Stimulated activated CD4-positive, alpha-beta T cell treated with anti-CD3 and anti-CD28 coated beads, Interleukin-1b, Interleukin-23, amount 100 ng/mL, for 24 hours (primary cell): ENCODE data around the gene MBOAT1.
"Not testable (repeated sequence)": the region's sequence is repeated elsewhere in the genome, so short reads cannot be mapped to it uniquely, and the experiment has no call there.

ENCODE experiments used
- DNase-seq, 4 experiments: peaks; one replicate each; pipeline ENCODE4 v3.0.0-alpha.2; 2020; ENCODE audit warnings: low read depth in 4 of 4, low spot score in 1 of 4

Gene MBOAT1

GRCh38 chr6:20139127-20139963 is 72.9 kb downstream of the MBOAT1 start:
- DNase-seq, result not testable (repeated sequence)

GRCh38 chr6:20137837-20138236 is 74.4 kb downstream of the MBOAT1 start:
- DNase-seq, result no peak

- DNase-seq, result no peak
These were observed 75.0 kb downstream of the MBOAT1 start for GRCh38 chr6:20137240-20137639.

- no peak for DNase-seq
These were observed 76.5 kb downstream of the MBOAT1 start for GRCh38 chr6:20135677-20136268.

GRCh38 chr6:20134613-20135012 is 77.7 kb downstream of the MBOAT1 start:
- no peak for DNase-seq

- no peak for DNase-seq
These were observed 82.8 kb downstream of the MBOAT1 start for GRCh38 chr6:20129290-20130088.

GRCh38 chr6:20128018-20128417 is 84.3 kb downstream of the MBOAT1 start:
- no peak for DNase-seq

GRCh38 chr6:20126789-20127653 is 85.2 kb downstream of the MBOAT1 start:
- DNase-seq, result peak; percentile 35 to 60 (median 48)

GRCh38 chr6:20126102-20126752 is 86.0 kb downstream of the MBOAT1 start:
- no peak for DNase-seq

- no peak for DNase-seq
These were observed 87.7 kb downstream of the MBOAT1 start for GRCh38 chr6:20124545-20124944.

- DNase-seq, result no peak
These were observed 92.8 kb downstream of the MBOAT1 start for GRCh38 chr6:20119485-20119884.

GRCh38 chr6:20118892-20119291 is 93.4 kb downstream of the MBOAT1 start:
- no peak for DNase-seq

GRCh38 chr6:20117474-20117873 is 94.8 kb downstream of the MBOAT1 start:
- DNase-seq, result no peak

GRCh38 chr6:20116792-20117191 is 95.5 kb downstream of the MBOAT1 start:
- DNase-seq, result no peak

- DNase-seq, result no peak
These were observed 96.9 kb downstream of the MBOAT1 start for GRCh38 chr6:20115246-20115980.

GRCh38 chr6:20113649-20114224 is 98.5 kb downstream of the MBOAT1 start:
- DNase-seq, result no peak

- DNase-seq, result no peak
These were observed 99.4 kb downstream of the MBOAT1 start for GRCh38 chr6:20112841-20113240.

- DNase-seq, result no peak
These were observed 100.0 kb downstream of the MBOAT1 start for GRCh38 chr6:20112241-20112640.

- no peak for DNase-seq
These were observed 101.8 kb downstream of the MBOAT1 start for GRCh38 chr6:20110478-20110877.
